GM11168 (cell line): ENCODE data around the gene TLK1.

Experiments
- in situ Hi-C: fragments of 300-500 bp; cut with MboI; formaldehyde crosslinking; loops from one replicate; pipeline ENCODE4 v1.12.0; 2022; ENCODE audit warnings: low sequenced_read_pairs; ENCODE audit not compliant: unreplicated experiment

Gene TLK1

DNA sequence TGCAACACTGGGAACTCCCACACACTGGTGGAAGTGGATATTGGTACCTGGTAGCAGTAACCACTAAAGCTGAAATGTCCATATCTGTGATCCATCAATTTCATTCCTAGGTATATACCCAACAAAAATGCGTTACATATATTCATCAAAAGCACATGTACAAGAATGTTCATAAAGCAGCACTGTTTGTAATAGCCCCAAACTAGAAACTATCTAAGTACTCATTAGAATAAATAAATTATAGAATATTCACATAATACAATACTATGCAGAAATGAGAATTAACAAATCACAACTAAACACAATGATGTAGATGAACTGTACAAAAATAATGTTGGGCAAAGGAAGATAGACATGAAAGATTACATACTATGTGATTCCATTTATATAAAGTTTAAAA is 11.1 kb upstream of the TLK1 start:
- in situ Hi-C loops = no loop called here

DNA sequence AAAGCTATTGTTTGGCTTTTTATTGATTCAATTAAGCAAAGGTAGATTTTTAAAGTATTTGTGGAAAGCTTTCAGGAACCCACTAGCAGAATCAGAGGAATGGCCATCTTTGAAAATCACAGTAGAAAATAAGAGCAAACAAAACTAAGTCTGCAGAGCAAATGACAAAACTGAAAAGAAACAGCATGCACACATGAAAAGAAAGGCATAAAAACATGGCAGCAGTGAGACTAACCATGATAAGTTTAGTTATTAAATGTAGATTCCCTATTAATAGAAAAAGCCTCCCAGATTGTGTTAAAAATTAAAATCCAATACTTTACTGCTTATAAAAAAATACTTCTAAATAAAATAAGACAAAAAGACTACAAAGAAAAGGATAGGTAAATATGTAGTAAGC is 9.1 kb upstream of the TLK1 start:
- in situ Hi-C loops = no loop called here

DNA sequence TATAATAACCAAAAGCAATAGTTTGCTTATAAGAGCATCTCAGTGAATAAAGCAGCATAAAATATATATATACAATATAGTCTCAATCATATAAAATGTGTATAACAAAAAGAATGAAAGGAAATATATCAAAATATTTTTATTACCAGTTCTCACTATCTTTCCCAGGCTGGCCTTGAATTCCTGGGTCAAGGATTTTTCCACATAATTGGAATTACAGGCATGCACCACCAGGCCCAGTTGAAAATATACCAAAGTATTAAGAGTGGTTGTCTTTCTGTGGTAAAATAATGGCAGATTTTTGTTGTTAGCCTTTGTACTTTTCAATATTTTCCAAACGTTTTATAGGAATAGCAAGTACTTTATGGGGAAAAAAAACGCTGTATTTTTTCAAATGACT is 8.6 kb upstream of the TLK1 start:
- in situ Hi-C loops = no loop called here

DNA sequence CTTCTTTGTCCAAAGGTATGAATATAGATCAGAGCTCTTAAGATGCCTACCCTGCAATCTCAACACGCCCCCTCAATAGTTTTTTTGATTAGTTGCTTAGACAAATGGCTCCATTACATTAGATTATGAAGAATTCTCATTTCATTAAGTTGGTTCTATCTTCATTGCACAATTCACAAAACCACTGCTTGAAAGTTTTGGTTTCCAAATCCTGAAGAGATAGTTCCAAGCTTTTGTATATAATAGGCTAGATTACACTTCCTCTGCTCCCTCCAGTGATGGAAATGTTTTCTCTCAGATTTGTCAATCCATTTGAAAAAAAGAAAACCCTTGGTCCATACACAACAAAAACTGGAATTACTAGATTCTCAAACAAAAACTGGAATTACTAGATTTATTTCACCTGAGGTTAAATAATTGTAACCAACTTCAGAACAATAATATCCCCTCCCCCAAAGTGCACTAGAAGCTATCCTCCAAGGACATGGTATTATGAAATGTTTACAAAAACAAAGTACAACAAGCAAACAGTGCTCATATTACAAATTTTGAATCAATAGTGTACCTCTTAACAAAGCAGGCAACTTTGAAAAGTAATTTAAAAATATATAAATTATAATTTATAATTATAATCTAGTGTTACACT is 6.8 kb upstream of the TLK1 start:
- in situ Hi-C loops = no loop called here

DNA sequence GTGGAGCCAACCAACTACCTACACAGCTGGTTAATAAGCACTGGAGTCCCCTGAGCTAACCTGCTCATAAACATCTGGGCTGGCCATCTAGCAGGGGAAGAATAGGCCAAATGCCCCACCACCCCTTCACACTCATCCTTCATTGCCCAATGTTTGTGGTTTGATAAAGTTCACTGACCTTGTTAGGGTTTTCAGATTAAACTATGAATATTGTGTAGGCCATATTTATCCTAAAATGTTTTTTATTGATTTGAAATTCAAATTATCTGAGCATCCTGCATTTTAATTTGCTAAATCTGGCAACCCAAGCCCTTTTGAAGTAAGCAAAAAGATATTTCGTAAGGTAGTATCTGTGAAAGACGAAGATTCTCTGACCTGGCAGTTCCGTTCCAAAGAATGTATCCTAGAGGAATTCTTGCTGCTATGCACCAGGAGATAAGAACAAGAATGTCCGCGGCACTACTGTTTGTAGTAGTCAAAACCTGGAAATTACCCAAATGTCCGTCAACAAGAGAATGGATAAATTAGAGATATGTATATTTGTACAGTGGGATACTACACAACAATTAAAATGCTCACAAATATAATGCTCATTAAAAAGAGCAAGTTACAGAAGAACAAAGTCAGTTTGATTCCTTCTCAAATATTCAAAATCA is 5.8 kb upstream of the TLK1 start:
- in situ Hi-C loops = no loop called here

DNA sequence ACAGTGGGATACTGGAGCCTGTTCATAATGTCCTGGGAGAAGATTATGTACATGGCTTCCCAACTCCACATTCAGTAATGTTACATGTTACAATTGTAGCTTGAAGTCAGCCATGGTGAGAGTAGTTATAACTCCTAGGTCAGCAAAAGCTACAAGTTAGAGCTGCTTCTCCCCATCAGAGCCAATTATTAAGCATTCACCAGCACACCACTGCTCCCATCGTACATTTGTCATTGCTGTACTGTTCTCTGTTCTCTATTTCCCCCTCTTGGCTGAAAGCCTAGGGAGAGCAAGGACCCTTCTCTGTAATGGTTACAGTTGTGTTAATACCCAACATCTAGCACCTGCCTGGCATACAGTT is 5.3 kb upstream of the TLK1 start:
- in situ Hi-C loops = no loop called here

DNA sequence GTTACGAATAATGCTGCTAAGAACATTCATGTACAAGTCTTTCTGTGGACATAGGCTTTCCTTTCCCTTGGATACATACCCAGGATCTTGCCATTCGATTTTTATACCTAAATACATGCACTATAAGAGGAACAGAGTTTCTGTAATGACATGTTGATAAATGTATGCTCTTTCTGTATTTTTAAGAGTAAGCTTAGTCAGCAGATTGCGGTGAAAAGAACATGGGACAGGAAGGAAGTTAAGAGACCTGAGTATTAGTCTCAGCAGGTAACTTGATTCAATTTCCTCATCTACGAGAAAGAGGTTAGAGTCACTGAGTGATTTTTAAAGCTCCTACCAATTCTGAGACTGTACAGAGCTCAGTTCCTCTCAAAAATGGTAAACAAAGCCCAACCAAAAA is 2.6 kb upstream of the TLK1 start:
- in situ Hi-C loops = loop anchor here (5.0 kb wide), 1 partner anchor 254 kb away; no protein-coding TSS in a partner anchor

DNA sequence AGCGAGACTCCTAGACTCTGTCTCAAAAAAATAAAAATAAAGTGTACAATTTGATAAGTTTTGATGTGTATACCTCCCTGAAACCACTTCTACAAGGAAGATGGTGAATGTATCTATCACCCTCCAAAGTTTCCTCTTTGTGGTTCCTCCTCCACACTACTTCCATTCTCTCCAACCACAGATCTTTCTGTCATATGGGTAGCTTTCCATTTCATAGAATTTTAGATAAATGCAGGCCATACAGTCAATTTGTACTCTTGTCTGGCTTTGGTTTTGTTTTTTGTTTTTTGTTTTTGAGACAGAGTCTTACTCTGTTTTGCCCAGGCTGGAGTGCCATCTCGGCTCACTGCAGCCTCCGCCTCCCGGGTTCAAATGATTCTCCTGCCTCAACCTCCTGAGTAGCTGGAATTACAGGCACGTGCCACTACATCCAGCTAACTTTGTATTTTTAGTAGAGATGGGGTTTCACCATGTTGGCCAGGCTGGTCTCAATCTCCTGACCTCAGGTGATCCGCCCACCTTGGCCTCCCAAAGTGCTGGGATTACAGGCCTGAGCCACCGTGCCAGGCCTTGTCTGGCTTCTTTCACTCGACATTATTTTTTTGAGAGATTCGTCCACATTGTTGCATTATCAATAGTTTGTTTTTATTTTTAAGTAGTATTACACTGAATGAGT is 2.0 kb upstream of the TLK1 start:
- in situ Hi-C loops = loop anchor here (5.0 kb wide), 1 partner anchor 255 kb away; no protein-coding TSS in a partner anchor

DNA sequence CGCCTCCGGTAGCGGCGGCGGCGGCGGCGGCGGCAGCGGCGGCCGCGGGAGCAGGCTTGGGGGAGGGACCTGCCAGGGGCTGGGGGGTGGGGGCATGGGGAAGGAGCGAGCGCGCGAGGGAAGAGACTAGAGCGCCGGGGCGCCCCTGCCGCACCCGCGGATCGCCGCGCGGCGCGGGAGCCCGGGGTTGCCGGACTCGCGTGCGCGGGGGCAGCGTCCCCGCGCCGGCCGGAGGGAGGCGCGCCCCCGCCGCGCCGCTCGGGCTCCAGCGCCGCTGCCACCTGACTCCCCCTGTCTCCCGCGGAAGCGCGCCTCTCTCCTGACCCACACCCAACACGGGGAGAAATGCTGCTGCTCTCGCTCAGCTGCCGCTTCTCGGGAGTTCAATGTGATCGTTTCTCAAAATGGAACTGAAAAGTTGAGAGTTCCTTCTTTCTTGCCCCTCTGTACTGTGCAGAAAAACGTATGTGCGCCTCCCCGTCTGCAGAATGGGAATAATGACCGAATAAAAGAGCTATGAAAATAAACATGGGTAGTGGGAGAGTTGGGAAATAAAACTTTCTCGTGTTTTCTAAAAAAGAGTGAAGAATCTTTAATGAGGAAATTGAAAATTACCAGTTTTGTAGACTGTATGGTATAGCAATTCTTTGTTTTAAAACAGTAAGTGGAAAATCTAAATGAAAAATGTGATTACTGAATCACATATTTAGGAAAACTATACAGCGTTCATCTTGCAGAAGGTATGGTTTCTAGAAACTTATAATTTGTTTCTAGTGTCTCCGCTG is 455 bp upstream of the TLK1 start:
- in situ Hi-C loops = loop anchor here (5.0 kb wide), 1 partner anchor 256 kb away; no protein-coding TSS in a partner anchor

DNA sequence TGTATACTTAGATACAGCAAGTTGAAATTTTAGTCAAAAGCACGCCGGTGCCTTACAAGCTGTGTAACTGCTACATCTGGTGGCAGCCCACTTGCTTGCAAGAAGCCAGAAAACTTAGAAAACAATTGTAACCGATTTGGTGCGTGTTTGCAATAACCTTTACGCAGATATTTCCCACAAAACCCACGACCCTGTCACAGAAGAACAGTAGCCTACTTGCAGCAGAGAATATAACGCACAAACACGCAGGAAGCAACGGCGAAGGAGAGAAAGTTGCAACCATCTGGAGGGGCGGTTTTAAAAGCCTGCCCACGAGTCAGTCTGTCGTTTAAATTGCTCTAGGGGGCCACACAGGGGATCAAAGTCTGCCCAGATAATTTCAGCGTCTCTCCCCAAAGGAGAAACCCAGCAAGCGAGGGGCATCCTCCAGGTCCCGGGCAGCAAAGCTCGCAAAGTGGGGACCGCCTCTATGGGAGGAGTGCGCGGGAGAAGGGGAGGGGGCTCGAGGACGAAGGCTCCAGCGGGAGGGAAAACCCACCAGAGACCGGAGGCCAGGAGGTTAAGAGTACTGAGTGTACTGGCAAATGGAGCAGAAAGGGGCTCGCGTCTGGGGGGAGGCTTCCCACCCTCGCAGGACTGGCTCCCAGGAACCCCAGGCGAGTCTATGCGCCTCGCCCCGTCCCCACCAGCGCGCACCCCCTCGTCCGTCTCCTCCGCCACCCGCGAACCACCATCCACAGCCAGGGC is 1.1 kb downstream of the TLK1 start:
- in situ Hi-C loops = loop anchor here (5.0 kb wide), 1 partner anchor 258 kb away; no protein-coding TSS in a partner anchor

DNA sequence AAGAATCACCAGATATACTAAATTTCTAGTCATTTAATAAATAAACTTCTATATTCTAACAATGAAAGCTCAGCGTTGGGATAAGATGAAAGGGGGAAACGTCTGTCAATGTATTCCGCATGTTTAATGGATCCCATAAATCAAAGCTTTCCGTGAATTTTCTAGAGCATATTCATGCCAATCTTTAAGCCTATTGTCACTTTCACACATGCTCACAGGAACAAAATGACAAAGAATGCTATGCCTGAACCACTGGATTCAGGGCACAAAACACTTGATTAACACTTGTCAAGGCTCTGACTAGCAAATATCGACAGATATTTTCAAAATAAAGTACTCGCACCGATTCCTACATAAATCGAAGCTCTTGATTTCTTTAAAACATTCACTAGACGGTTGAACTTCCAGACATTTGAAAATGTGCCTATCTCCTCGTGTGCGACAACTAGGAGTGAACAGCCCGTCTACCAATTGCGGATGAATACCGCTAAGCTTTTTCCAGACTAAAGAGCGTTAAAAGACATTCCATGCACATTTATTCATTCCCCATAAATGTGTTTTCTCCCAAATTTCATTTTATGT is 1.8 kb downstream of the TLK1 start:
- in situ Hi-C loops = no loop called here

DNA sequence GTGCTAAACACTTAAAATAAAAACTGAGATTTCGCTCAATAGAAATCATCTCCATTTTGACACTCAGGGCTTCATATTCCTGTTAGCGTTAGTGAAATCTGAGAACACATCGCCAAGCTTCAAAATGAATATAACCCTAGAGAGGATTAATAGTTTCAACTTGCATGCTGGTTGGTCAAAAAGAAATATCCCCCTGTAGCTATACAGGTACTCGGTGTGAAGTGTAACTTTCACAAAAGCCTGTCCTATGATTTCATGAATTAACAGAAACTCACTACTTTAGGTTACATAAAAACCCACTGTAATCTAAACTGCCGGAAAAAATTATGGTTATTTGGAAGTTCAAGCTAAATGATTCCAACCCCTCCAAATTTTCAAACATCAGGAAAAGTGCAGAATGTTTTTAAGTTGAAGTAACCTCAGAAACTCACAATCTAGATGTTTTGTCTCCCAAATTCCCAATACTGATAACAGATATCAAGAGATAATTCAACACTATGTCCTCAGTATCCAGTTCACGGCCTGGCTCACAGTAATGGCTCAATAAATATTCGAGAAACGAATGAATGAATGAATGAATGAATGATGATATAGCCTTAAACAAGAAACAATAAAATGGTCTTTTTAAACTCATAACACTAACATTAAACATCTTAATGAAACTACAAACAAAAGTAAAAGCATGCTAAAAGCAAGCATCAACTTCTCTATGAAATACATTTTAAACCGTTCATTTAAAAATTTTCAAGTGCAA is 2.5 kb downstream of the TLK1 start:
- in situ Hi-C loops = no loop called here

DNA sequence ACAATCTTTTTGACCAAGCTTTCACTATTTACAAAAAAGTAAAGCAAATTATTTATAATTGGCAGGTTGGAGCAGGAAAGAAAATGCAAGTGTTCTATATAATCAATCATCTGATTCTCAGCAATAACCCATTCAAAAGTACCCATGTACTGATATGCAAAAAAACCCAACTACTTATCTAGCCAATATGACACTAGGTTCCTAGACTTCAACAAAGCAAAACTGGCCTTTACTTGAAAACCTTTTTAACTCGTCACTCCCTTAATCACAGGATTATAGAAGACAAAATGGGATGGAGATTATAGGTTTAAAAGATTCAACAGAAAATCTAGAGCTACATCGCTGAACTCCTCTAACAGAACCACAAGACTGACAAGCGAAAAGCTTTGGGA is 3.6 kb downstream of the TLK1 start:
- in situ Hi-C loops = no loop called here

DNA sequence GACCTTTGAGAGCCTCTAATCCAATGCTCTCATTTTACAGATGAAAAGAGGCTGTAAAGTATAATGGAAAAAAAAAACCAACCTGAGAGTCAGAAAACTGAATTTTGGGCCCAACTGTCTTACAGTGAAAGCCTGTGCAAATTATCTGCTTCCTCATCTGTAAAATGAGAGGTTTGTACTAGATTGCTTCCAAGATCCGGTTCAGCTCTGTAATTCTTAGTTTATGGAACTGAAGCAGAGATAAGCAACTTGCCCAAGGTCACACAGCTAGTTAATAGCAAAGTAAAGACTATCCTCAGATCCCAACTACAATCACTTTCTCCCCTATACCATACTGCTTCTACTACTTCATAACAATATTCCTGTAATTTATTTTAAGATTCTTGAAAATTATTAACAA is 6.3 kb downstream of the TLK1 start:
- in situ Hi-C loops = no loop called here

DNA sequence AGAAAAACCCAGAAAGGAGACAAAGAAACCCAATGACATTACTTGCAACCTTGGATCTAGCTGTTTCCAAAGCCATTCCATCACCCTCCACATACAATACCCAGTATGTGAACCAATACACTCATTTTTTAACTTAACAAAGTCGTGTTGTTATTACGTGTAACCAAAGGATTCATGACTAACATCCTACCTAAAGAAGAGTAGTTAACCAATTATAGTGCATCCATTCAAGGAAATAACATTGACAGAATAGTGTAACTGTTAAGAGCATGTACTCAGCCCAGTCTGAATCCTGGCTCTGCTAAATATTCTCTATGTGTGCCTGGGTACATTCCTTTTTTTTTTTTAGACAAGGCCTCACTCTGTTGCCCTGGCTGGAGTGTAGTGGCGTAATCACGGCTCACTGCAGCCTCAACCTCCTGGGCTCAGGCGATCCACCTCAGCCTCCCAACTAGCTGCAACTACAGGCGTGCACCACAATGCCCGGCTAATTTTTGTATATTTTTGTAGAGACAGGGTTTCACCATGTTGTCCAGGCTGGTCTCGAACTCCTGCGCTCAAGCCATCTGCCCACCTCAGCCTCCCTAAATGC is 9.9 kb downstream of the TLK1 start:
- in situ Hi-C loops = no loop called here

DNA sequence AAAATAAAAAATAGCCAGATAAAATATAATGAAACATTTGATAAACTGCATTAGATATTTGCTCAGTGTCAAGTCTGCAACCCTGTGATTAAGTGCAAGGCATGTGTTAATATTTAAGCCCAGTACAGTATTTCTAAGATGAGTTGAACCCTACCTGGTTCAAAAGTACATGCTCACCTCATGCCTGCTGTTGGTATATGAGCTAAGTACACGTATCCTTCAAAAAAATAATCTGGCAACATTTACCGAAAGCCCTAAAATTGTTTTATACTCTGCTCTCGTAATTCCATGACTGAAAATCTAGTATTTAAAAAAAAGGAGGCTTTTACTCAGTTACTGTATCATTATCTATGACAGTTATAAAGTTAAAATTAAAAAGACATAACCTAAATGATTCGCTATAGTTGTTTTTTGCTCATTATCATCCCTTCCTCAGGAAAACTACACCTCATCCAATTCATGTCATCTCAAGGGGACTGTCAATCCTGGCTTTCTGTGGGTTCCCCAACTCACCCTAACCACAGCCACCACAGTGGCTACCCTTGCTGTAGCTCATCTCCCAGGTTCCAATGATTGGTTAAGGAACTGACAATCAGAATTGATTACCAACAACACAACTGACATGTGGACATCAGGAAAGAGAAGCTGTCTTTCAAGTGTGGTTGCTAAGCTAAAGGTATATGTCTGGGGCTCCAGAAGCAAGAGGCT is 10.6 kb downstream of the TLK1 start:
- in situ Hi-C loops = no loop called here

DNA sequence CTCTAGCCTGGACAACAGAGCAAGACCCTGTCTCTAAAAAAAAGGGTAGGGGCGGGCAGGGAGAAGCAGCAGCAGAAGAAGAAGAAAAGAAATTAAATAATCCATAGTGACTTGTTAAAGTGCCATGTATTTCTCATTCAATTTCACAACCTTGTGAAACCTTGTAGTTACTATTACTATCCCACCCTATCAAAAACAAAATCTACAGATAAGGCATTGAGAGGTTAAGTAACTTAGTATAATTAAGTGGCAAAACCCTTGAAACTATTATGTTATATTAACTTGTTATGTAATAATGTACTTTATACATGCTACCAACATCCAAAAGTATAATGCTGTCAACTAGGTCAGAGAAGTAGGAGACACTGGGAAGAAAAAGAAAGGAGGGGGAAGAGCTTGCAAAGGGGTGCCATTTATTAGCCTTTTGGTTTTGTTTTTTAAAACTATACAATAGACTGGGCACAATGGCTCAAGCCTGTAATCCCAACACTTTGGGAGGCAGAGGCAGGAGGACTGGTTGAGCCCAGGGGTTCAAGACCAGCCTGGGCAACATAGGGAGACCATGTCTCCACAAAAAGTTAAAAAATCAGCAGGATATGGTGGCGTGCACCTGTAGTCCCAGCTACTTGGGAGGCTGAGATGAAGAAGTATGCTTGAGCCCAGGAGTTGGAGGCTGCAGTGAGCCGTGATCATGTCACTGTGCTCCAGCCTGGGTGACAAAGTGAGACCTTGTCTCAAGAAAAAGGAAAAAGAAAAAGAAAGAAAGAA is 11.3 kb downstream of the TLK1 start:
- in situ Hi-C loops = no loop called here
